GM21529 (cell line): Measurements from ENCODE around the gene WAC.

Source experiments
- ATAC-seq: cut with Tn5 transposase; IDR thresholded peaks from one replicate; pipeline ENCODE4 v1.9.1; 2021; ENCODE audit not compliant: unreplicated experiment

The WAC gene

DNA sequence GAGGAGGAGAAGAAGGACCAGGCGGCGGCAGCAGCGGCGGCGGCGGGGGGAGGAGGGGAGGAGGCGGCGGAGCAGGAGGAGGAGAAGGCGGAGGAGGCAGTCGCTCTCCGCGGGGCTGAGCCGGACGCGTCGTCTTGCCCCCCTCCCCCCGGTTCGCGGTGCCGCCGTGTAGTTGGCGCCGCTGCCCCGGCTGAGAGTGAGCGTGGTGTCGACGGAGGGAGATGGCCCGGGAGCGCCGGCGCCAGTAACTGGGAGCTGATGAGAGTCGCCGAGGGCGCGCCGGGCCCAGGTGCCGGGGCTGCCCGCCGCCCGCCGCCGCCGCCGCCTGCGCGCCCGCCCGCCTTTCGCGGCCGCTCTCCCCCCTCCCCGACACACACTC, 257 bp downstream of the WAC start:
- ATAC-seq: peak; percentile 1

DNA sequence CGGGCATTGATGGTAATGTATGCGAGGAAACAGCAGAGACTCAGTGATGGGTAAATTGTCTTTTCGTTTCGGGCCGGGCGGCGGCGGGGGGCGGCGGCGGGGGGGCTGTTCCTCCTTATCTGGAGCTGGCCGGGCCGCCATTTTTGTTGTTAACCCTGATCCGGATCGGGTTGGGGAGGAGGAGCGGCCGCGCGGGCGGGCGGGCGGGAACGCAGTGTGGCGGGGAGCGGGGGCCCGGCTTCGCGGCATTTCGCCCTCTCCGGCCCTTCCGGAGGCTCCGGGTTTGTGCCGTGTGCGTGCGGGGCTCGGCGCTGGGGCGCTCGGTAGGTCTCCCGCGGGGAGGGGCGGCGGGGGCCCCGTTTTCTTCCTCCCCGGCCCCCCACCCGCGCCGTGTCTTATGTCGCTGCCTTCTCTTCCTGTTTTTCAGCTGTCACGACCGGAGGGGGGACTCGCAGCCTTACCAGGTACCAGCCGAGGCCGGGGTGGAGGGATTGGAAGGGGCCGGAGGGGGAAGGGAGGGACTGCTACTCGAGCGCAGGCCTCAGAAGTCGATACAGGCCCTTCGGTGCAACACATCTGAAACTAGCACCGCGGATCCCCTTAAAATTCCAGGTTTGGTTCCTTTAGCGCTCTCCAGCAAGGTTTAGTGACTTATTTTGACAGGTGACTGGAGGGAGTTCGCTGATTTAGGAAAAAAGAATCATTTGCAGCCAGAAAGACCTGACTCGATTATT, 820 bp downstream of the WAC start:
- ATAC-seq: peak; percentile 20

DNA sequence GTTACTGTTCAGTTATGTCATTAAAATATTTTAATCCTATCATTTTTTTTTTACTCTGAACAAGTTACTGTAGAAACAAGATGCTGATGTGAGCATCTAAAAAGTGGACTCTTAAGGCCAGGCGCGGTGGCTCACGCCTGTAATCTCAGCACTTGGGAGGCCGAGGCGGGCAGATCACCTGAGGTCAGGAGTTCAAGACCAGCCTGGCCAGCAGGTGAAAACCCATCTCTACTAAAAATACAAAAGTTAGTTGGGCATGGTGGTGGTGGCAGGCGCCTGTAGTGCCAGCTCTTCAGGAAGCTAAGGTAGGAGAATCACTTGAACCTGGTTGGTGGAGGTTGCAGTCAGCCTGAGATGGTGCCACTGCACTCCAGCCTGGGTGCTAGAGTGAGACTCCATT, 2.9 kb downstream of the WAC start:
- ATAC-seq: no peak

DNA sequence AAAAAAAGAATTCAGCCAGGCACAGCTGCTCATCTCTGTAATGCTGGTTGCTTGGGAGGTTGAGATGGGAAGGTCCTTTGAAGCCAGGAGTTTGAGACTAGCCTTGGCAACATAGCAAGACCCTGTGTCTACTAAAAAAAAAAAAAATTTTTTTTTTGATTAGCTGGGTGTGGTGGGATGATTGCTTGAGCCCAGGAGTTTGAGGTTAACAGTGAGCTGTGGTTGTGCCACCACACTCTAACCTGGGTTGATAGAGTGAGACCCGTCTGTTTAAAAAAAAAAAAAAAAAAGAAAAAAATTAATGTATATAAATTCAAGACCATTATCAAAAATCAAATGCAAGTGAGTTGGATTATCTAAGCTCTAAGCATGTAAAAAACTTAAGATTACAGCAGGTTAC, 5.7 kb downstream of the WAC start:
- ATAC-seq: no peak

DNA sequence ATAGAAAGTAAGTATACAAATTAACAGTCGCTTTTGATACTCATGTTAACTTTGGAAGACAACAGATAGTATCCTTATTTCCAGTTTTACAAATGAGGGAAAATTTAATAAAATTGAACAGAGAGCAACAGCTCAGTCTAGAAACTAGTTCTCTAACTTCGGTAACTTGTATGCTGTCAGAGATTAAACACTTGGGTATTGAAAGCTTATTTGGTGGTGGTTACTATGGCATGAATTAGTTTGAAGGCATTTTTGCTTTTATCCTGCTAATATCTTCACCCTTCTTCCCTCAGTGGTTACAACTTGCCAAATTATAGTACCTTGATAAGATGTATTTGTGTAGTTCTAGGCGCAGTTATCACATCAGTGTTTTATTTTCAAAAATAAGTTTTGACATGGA, 7.2 kb downstream of the WAC start:
- no peak for ATAC-seq

DNA sequence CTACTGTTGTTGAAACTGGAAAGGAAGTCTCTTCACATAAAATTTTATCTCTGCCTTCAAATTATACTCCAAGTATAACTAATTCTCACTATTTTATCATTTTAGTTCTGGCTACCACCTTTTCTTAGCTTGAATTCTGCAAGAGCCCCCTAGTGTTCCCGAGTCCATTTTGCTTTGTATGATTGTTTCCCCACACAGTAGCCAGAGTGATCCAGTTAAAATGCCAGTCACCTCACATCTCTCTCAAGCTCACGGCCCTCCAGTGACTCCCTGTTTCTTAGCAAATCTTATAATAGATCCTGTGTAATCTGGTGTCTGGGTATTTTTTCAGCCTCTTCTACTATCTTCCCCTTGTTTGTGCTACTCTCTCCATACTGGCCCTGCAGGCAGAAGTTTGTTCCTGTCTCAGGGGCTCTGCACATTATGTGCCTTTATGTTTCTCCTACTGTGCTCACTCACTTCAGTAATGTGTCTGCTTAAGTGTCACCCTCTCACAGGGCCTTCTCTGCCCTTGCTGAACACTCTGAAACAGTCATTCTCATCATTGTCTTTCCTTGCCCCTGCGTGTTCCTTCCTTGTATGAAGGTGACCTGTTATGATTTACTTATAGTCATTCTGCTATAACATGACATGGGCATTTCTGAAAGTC, 8.9 kb downstream of the WAC start:
- ATAC-seq: no peak

DNA sequence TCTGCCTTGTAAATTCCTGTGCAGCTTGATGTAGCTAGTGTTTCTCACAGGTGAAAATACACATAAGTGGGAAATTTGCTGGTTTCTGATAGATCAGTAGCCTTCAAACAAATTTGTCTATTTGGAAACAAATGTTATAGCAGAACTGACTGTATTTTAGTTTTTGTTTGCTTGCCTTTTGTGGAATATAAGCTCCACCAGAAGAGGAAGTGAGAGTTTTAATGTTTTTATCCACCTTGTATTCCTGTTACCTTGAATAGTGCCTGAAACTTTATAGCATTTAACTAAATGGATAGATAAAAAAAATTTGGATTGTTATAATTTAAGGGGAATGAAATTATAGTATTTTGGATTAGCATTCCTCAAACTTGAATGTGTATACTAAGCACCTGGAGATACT, 9.8 kb downstream of the WAC start:
- ATAC-seq: no peak

DNA sequence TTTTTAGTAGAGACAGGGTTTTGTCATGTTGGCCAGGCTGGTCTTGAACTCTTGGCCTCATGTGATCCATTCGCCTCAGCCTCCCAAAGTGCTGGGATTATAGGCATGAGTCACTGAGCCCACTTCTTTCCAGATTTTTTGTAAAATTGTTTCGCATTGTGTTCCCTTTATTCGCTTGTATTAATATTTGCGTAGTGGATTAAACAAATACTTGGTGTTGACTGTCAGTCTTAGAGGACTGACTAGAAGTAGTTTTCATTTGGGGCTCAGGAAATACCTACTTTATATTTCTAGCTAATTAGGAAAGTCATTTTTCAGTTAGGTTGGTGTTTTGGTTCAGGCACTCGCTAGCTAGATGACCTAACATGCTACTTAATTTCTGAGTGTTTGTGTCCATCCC, 11.1 kb downstream of the WAC start:
- no peak for ATAC-seq

DNA sequence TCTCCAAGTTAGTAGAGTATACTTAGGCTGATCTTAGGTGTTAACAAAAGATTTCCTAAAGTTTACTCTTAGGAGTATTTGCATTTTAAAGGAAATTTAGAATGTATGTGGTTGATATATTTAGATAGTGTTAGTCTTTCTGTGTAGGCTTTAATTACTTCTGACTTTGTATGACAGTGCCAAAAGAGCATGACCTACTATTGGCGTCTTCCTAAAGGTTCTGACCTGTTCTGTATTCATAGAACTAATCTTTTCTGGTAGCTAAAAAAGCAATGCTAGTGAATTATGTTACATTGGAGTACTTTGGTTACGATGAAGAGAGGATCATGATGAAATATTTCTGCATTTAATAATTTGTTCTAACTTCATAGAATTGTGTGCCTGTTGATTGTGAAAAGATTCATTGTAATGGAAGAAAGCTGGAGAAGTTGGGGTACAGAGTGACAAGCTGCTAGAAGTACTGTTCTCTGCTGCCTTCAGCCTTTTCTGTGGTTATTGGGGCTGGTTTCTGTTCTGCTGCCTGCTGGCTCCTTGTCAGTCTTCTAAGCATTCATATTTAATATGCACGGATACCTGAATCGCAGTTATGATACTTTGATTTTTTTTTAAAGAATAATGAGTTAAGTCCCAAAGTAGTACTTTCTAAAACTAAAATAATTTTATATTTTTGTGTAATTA, 13.2 kb downstream of the WAC start:
- peak; percentile 72 for ATAC-seq

DNA sequence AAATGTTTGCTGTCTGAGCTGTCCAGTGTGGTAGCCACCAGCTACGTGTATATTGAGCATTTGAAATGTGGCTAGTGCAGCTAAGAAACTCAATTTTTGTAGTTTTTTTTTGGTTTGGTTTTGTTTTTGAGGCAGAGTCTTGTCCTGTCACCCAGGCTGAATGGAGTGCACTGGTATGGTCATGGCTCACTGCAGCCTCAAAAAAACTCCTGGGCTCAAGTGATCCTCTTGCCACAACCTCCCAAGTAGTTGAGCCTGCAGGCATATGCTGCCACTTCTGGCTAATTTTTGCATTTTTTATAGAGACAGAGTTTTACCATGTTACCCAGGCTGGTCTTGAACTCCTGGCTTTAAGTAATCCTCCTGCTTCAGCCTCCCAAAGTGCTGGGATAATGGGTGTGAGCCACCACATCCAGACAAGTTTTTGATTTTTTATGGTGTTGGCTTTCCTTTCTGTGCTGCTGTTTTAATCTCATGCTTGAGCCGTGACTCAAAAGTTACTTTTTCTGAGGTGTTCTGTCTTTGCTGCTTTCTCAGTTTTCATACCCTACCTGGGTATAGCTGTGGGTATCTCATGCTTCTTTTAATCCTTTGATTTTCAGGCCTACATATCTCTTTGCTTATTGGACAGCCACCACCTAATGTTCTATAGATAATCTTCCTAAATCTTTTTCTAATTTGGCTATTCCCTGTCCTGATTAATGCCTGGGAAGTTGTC, 16.0 kb downstream of the WAC start:
- no peak for ATAC-seq

DNA sequence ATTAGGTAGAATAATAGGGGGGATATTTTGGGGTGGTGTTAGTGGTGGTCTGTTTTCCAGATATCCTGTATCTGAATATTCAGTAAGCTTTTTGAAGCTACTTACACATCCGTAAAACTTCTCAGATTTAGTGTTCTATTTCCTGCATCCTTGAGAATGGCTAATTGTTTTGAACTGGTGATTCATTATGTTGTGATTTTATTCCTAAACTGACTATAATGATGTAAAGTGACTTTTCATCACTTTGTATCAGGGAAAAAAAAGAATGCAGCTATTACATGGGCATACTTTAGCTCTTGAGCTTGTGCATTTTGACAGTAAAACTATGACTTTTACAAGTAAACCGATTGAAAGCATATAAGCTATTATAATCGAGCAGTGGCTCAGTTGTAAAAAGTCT, 18.2 kb downstream of the WAC start:
- no peak for ATAC-seq

DNA sequence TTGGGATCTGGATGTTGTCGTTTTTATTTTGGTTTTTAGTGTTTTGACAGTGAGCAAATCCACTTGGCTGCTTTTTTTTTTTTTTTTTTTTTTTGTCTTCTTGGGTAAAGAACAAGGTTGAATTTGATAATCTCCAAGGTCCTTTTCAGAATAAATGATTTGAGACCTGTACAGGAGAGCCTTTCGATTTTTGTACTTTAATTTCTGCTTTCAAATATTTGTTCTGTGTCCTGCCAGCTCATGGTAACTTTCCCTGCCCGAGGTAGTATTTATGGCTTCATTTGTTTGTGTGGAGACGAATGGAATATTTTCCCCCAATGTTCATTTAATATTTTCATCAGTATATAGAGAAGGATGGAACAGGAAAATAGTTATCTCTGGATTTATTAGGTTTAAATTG, 19.9 kb downstream of the WAC start:
- ATAC-seq: no peak

DNA sequence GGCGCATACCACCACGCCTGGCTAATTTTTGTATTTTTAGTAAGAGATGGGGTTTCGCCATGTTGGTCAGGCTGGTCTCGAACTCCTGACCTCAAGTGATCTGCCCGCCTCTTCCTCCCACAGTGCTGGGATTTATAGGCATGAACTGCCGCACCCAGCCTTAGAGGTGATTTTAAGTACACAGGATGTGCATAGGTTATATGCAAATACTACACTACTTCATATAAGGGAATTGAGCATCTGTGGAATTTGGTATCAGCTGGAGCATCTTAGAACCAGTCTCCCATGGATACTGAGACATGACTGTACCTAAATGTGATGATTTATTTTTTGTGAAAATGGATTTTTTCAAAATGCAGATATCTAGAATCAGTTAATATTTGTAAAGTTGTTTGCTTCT, 21.1 kb downstream of the WAC start:
- ATAC-seq: no peak

DNA sequence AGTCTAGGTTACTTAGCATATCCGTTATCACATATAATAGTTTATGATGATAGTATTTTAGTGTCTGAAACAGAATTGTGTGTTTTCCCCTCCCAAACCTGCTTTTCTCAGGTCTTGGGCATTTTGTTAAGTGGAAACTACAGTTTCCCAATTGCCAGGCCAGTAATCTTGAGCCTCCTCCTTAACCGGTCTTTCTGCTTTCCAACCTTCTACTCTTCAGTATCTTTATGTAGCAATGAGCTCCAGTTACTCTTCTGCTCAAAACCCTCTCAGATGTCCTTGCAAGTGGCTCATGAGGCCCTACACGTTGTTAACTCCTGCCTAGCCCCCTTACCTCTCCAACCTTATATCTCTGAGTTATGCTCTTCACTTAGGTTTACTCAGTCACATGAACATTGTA, 22.0 kb downstream of the WAC start:
- no peak for ATAC-seq

DNA sequence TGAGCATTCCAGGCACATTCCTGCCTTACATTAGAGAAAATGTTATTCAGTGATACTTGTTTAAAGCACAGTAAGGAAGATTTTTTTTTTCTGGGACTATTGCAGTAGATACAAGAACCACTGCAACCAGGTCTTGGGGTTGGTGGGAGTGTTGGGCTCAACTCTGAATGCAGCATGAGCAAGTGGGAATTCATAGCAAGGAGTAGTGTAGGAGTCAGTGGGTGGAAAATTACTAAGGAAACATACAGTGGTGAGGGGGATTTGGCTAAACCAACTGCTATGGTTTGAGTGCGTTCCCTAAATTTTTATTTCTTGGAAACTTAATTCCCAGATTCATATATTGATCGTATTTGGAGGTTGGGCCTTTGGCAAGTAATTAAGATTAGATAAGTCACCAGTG, 22.4 kb downstream of the WAC start:
- ATAC-seq: no peak

DNA sequence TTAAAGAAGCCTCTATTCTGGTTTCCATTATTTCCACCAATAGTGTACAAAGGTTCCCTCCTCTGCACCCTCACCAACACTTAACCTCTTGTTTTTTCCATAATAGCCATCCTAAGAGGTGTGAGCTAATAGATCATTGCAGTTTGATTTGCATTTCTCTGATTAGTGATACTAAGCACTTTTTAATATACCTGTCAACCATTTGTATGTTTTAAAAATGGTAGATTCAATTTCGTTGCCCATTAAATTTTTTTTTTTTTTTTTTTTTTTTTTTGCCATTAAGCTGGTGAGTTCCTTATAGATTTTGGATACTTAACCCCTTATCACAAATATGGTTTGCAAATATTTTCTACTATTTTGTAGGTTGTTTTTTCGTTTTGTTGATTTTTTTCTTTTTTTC, 23.2 kb downstream of the WAC start:
- no peak for ATAC-seq

DNA sequence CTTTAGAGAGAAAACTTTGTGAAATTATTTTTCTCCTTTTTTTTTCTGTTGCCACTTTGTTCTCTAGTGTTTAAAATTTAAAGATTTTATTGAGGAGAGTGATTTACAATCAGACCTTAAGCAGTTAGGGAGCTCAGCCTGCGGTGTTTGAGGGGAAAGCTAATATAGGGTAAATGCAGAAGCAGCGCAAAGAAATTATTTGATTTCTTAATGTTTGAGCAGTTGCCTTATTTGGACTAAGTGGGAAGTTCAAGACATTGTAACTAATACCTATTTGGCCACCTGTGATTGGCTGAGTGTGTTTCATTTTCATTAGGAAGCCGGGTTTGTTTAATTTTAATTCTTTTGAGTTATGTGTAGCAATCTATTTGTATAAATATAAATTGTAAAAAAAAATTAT, 25.3 kb downstream of the WAC start:
- no peak for ATAC-seq

DNA sequence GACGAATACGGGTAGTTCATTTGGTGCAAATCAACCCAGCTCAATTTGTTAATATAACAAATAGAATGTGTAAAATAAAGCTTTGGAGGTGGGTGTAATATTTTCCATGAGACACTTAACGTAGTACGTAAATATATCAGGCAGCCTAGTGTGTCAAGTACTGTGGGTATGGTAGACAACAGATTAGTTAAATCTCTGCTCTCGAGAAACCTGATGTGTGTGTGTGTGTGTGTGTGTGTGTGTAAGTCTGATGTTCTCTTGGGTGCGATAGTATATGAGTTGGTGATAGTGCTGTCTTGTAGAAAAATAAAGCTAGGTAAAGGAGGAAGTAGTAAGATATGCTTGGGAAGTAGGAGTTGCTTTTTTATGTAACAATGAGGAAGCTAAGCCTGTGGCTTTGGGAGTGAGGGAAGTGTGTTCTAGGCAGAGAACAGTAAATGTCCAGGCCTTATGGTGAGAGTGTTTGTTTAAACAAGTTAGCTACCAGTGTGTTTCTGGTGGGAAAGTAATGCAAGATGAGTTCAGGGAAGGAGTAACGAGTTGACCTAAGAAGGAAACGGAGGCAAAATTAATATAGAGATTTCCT, 26.1 kb downstream of the WAC start:
- ATAC-seq: no peak

DNA sequence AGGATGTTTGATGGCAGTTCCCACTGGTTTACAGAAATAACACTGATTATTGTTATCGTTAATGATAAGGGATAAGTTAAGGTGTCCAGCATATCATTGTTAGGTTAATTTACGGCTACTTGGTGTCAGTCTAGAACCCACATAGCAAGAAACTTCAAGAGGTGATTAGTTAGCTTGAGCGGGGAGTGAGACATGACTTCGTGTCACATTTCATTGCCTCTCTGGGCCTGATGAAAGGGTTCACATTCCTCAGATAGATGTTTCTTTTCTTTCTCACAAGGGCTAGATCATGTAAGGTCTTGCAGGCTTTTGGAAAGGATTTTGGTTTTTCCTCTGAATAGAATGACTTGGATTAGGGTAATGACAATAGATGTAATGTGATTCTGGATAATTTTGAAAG, 26.7 kb downstream of the WAC start:
- ATAC-seq: no peak

DNA sequence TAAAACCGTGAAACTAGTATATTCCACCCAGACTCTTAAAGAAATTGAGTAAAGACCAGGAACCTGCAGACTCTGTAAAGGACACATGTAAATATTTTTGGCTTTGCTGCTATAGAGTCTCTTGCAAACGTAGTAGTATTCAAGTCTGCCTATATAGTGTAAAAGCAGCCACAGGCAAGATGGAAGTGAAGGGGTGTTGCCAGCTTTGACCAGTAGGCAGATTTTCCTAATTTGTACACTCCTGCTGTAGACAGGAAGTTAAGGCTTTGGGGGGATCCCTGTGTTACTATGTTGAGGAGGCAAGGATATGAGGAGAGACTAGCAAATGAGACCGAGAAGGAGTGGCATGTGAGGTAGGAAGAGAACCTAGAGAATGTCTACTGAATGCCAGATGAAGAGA, 27.7 kb downstream of the WAC start:
- no peak for ATAC-seq

DNA sequence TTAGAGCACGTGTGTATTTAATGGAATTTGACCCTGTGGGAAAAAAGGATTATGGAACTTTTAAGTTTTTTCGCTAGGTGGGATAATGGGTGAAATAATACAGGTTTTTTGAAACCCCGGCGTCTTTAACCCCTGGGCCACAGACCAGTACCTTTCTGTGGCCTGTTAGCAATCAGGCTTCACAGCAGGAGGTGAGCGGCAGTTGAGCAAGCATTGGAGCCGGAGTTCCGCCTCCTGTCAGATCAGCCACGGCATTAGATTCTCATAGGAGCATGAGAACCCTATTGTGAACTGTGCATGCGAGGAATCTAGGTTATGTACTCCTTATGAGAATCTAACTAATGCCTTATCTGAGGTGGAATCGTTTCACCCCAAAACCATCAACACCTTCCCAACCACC, 28.6 kb downstream of the WAC start:
- ATAC-seq: no peak

DNA sequence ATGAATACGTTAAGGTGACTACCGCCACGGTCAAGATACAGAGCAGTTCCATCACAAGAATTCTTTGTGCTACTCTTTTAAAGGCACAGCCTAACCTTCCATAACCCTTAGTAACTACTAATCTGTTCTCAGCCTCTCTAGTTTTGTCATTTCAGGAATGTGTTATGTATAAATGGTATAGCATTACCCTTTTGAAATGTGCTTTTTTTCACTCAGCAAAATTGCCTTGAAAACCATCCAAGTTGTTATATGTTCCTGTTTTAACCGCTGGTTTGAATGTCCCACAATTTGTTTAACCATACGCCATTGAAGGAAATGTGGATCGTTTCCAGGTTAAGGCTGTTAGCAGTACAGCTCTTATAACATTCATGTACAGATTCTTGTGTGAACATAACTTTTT, 32.0 kb downstream of the WAC start:
- ATAC-seq: no peak
